GM12878 (cell line): ENCODE results near the gene COL28A1.

Experiments
- CEBPB ChIP-seq, 2 experiments: fragments of 150-350 bp in 1 of 2; IDR thresholded peaks; 2 replicates each; pipeline ENCODE4 v1.6.1; 2012 to 2014; ENCODE audit warnings: low read depth in 2 of 2, low read length in 2 of 2, borderline replicate concordance in 1 of 2, inconsistent platforms in 1 of 2
- EGR1 ChIP-seq, 2 experiments: IDR thresholded peaks; 1 replicate in 1 of 2; 2 replicates in 1 of 2; pipeline ENCODE4 v1.6.1; 2011 to 2012; ENCODE audit warnings: low read depth in 2 of 2, low read length in 2 of 2, borderline replicate concordance in 1 of 2, mild to moderate bottlenecking in 1 of 2, moderate library complexity in 1 of 2
- FOXK2 ChIP-seq: fragments of 450-650 bp; IDR thresholded peaks from 2 replicates; pipeline ENCODE4 v1.6.1; 2017; ENCODE audit warnings: mild to moderate bottlenecking, moderate library complexity
- NR2F1 ChIP-seq: fragments of 450-650 bp; conservative IDR thresholded peaks from 2 replicates; pipeline ENCODE4 v1.6.1; 2017; ENCODE audit warnings: mild to moderate bottlenecking
- POU2F2 ChIP-seq: IDR thresholded peaks from 3 replicates; pipeline ENCODE4 v1.6.1; 2011; ENCODE audit warnings: low read depth, mild to moderate bottlenecking, low read length, borderline replicate concordance
- RAD51 ChIP-seq: fragments of 450-650 bp; IDR thresholded peaks from 2 replicates; pipeline ENCODE4 v1.6.1; 2016; ENCODE audit warnings: moderate library complexity, mild to moderate bottlenecking, inconsistent platforms
- RBBP5 ChIP-seq: fragments of 200-600 bp; sonication (generic); conservative IDR thresholded peaks from 2 replicates; pipeline ENCODE4 v1.6.1; 2016
- TF ChIP-seq, protein P1 (sequence below): IDR thresholded peaks from 2 replicates; pipeline ENCODE4 v1.6.1; 2012; ENCODE audit warnings: low read depth, low read length, improper control_type of control experiment
- TF ChIP-seq, protein P2 (sequence below), 3 experiments: IDR thresholded peaks in 2 of 3; conservative IDR thresholded peaks in 1 of 3; 2 replicates each; pipeline ENCODE4 v1.5.1; 2011; ENCODE audit warnings: low read depth in 3 of 3, low read length in 3 of 3, mild to moderate bottlenecking in 3 of 3, control low read depth in 2 of 3, moderate library complexity in 2 of 3, inconsistent platforms in 1 of 3, mixed read lengths in 1 of 3; ENCODE audit not compliant: control insufficient read depth in 2 of 3, insufficient read depth in 1 of 3; ENCODE audit errors: extremely low read depth in 1 of 3
- TF ChIP-seq, protein P3 (sequence below): fragments of 450-650 bp; IDR thresholded peaks from 2 replicates; pipeline ENCODE4 v1.6.1; 2017; ENCODE audit warnings: mild to moderate bottlenecking
- TF ChIP-seq, protein P4 (sequence below): IDR thresholded peaks from 2 replicates; pipeline ENCODE4 v1.6.1; 2011; ENCODE audit warnings: borderline replicate concordance, low read depth, mild to moderate bottlenecking, moderate library complexity, mixed read lengths, low read length; ENCODE audit not compliant: insufficient read depth; ENCODE audit errors: extremely low read length

DNA sequence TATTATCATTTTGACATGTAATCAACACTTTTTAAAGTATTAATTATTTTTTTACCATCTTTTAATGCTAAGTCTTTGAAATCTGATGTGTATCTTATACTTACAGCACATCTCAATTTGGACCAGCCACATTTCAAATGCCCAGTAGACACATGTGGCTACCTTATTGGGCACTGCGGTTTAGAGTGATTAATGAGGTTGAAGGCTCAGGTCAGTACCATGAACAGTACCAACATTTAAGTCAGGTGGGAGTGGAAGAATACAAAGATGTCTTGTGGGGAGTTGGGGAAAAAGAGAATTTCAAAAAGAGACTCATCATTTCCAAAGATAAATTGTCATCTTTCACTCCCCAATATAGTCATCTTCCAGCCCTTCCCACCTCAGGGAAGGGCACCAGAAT, 40.5 kb downstream of the COL28A1 start:
- TF ChIP-seq RAD51, result no peak
- no peak for TF ChIP-seq FOXK2
- TF ChIP-seq POU2F2, result no peak
- TF ChIP-seq, protein P1, sequence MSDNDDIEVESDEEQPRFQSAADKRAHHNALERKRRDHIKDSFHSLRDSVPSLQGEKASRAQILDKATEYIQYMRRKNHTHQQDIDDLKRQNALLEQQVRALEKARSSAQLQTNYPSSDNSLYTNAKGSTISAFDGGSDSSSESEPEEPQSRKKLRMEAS, result no peak
- TF ChIP-seq, protein P2, sequence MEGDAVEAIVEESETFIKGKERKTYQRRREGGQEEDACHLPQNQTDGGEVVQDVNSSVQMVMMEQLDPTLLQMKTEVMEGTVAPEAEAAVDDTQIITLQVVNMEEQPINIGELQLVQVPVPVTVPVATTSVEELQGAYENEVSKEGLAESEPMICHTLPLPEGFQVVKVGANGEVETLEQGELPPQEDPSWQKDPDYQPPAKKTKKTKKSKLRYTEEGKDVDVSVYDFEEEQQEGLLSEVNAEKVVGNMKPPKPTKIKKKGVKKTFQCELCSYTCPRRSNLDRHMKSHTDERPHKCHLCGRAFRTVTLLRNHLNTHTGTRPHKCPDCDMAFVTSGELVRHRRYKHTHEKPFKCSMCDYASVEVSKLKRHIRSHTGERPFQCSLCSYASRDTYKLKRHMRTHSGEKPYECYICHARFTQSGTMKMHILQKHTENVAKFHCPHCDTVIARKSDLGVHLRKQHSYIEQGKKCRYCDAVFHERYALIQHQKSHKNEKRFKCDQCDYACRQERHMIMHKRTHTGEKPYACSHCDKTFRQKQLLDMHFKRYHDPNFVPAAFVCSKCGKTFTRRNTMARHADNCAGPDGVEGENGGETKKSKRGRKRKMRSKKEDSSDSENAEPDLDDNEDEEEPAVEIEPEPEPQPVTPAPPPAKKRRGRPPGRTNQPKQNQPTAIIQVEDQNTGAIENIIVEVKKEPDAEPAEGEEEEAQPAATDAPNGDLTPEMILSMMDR (IDR thresholded peaks at IDR 0.05 in 2 of 3, conservative IDR thresholded peaks at IDR 0.05 in 1 of 3; ENCODE audit: control insufficient read depth in 2 of 3, extremely low read depth in 1 of 3, insufficient read depth in 1 of 3, low read depth in 3 of 3, low read length in 3 of 3), result no peak
- TF ChIP-seq, protein P3, sequence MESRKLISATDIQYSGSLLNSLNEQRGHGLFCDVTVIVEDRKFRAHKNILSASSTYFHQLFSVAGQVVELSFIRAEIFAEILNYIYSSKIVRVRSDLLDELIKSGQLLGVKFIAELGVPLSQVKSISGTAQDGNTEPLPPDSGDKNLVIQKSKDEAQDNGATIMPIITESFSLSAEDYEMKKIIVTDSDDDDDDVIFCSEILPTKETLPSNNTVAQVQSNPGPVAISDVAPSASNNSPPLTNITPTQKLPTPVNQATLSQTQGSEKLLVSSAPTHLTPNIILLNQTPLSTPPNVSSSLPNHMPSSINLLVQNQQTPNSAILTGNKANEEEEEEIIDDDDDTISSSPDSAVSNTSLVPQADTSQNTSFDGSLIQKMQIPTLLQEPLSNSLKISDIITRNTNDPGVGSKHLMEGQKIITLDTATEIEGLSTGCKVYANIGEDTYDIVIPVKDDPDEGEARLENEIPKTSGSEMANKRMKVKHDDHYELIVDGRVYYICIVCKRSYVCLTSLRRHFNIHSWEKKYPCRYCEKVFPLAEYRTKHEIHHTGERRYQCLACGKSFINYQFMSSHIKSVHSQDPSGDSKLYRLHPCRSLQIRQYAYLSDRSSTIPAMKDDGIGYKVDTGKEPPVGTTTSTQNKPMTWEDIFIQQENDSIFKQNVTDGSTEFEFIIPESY, result no peak
- no peak for TF ChIP-seq CEBPB (IDR thresholded peaks at IDR 0.05; ENCODE audit: borderline replicate concordance in 1 of 2, low read depth in 2 of 2, low read length in 2 of 2)
- TF ChIP-seq, protein P4, sequence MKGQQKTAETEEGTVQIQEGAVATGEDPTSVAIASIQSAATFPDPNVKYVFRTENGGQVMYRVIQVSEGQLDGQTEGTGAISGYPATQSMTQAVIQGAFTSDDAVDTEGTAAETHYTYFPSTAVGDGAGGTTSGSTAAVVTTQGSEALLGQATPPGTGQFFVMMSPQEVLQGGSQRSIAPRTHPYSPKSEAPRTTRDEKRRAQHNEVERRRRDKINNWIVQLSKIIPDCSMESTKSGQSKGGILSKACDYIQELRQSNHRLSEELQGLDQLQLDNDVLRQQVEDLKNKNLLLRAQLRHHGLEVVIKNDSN, result no peak
- no peak for TF ChIP-seq RBBP5
- no peak for TF ChIP-seq NR2F1
- no peak for TF ChIP-seq EGR1 (IDR thresholded peaks at IDR 0.05; ENCODE audit: borderline replicate concordance in 1 of 2, low read depth in 2 of 2, low read length in 2 of 2)
